H1 (cell line): ENCODE data around the gene PIGM. TPM values are rescaled to one million over a fixed set of nuclear protein-coding genes. Genes with fewer than 3 reads are reported as not detected.

Experiments
- CTCF ChIA-PET: fragments of 300-600 bp; sonication (Branson Sonifier 250); formaldehyde crosslinking; loops from one replicate; lab custom pipeline; 2021; ENCODE audit not compliant: partially characterized antibody; lab: Charles Lee
- POLR2A ChIA-PET: fragments of 300-600 bp; sonication (Branson Sonifier 250); formaldehyde crosslinking; loops from one replicate; lab custom pipeline; 2021; ENCODE audit warnings: inconsistent platforms; ENCODE audit not compliant: partially characterized antibody; lab: Charles Lee
- DNase-seq, 2 experiments: peaks; one replicate each; pipeline versions ENCODE4 v3.0.0 to v3.0.0-alpha.2; 2010 to 2022; ENCODE audit warnings: low spot score in 2 of 2, low read depth in 1 of 2, mixed read lengths in 1 of 2
- FAIRE-seq: peaks from 2 replicates; lab custom pipeline; 2011; peaks lifted over from hg19 to GRCh38; lab: Jason Lieb, UNC
- H2AFZ ChIP-seq: 2 replicates; pipeline ENCODE4 v1.8.1; 2012; ENCODE audit warnings: low read length, inconsistent platforms
- H2AK5ac ChIP-seq: 2 replicates; pipeline ENCODE4 v1.6.1; 2013; ENCODE audit warnings: low read depth, low read length
- H2BK120ac ChIP-seq: replicated peaks from 2 replicates; pipeline ENCODE3; 2013; ENCODE audit warnings: low read depth, low read length, inconsistent platforms
- H2BK12ac ChIP-seq: 2 replicates; pipeline ENCODE4 v1.6.1; 2013; ENCODE audit warnings: low read depth, low read length
- H2BK15ac ChIP-seq: 2 replicates; pipeline ENCODE4 v1.6.1; 2013; ENCODE audit warnings: low read length
- H2BK20ac ChIP-seq: 2 replicates; pipeline ENCODE4 v1.6.1; 2013; ENCODE audit warnings: low read length
- H2BK5ac ChIP-seq: 2 replicates; pipeline ENCODE4 v1.6.1; 2013; ENCODE audit warnings: low read depth, low read length
- H3K14ac ChIP-seq: 2 replicates; pipeline ENCODE4 v1.6.1; 2013; ENCODE audit warnings: inconsistent platforms; ENCODE audit not compliant: insufficient read length
- H3K18ac ChIP-seq: 2 replicates; pipeline ENCODE4 v1.6.1; 2013; ENCODE audit warnings: low read length; ENCODE audit errors: extremely low read depth
- H3K23ac ChIP-seq: 2 replicates; pipeline ENCODE4 v1.6.1; 2013; ENCODE audit warnings: inconsistent platforms; ENCODE audit not compliant: insufficient read length
- H3K23me2 ChIP-seq: 2 replicates; pipeline ENCODE4 v1.6.1; 2013; ENCODE audit warnings: low read depth, low read length
- H3K27ac ChIP-seq: 2 replicates; pipeline ENCODE4 v1.6.1; 2011; ENCODE audit warnings: low read depth, low read length, inconsistent platforms
- H3K27me3 ChIP-seq, 4 experiments: replicated peaks in 1 of 4; 1 replicate in 1 of 4; 2 replicates in 3 of 4; pipeline versions ENCODE4 v1.6.1 to v1.8.1; 2011 to 2013; ENCODE audit warnings: low read length in 3 of 4, mild to moderate bottlenecking in 3 of 4, inconsistent platforms in 2 of 4, mixed read lengths in 2 of 4, moderate library complexity in 1 of 4; ENCODE audit not compliant: control insufficient read depth in 3 of 4, insufficient read depth in 3 of 4; ENCODE audit errors: extremely low read depth in 1 of 4
- H3K36me3 ChIP-seq, 4 experiments: 2 replicates each; pipeline versions ENCODE4 v1.6.1 to v1.8.1; 2011 to 2013; ENCODE audit warnings: mild to moderate bottlenecking in 4 of 4, low read length in 3 of 4, moderate library complexity in 2 of 4, control low read depth in 1 of 4, inconsistent platforms in 1 of 4; ENCODE audit not compliant: insufficient read depth in 4 of 4, control insufficient read depth in 2 of 4
- H3K4ac ChIP-seq: replicated peaks from 2 replicates; pipeline ENCODE3; 2013; ENCODE audit warnings: low read length, low read depth, mixed read lengths, inconsistent platforms; ENCODE audit not compliant: insufficient read length
- H3K4me1 ChIP-seq, 4 experiments: replicated peaks in 1 of 4; 1 replicate in 1 of 4; 2 replicates in 3 of 4; pipeline versions ENCODE4 v1.6.1 to v1.8.1; 2011 to 2013; ENCODE audit warnings: low read length in 3 of 4, inconsistent platforms in 2 of 4, mixed read lengths in 1 of 4; ENCODE audit not compliant: insufficient read depth in 4 of 4, control insufficient read depth in 3 of 4
- H3K4me2 ChIP-seq, 2 experiments: 2 replicates each; pipeline versions ENCODE4 v1.6.1 to v1.8.1; 2011 to 2013; ENCODE audit warnings: low read depth in 2 of 2, low read length in 2 of 2, control low read depth in 1 of 2, inconsistent platforms in 1 of 2, mild to moderate bottlenecking in 1 of 2; ENCODE audit not compliant: insufficient read depth in 1 of 2
- H3K4me3 ChIP-seq, 4 experiments: fragments of 200-600, 300-600 bp in 1 of 4; sonication (generic), shearing (Covaris generic), sonication (Bioruptor Twin) in 1 of 4; 2 replicates each; pipeline versions ENCODE4 v1.5.1 to v1.8.1; 2011 to 2016; ENCODE audit warnings: low read length in 4 of 4, low read depth in 3 of 4, control low read depth in 2 of 4, inconsistent platforms in 2 of 4, mild to moderate bottlenecking in 2 of 4, mixed read lengths in 1 of 4, moderate library complexity in 1 of 4; ENCODE audit not compliant: insufficient read depth in 2 of 4; ENCODE audit errors: extremely low read depth in 1 of 4
- H3K56ac ChIP-seq: replicated peaks from 2 replicates; pipeline ENCODE3; 2013; ENCODE audit warnings: low read depth, mild to moderate bottlenecking, mixed read lengths, low read length, inconsistent platforms; ENCODE audit not compliant: insufficient read length
- H3K79me1 ChIP-seq: 2 replicates; pipeline ENCODE4 v1.6.1; 2013; ENCODE audit warnings: low read depth, low read length, control low read depth
- H3K79me2 ChIP-seq, 2 experiments: 2 replicates each; pipeline versions ENCODE4 v1.6.1 to v1.8.1; 2012 to 2013; ENCODE audit warnings: low read length in 2 of 2, mild to moderate bottlenecking in 2 of 2, inconsistent platforms in 1 of 2; ENCODE audit not compliant: insufficient read depth in 2 of 2, control insufficient read depth in 1 of 2
- H3K9ac ChIP-seq, 4 experiments: replicated peaks in 1 of 4; 1 replicate in 1 of 4; 2 replicates in 3 of 4; pipeline versions ENCODE4 v1.6.1 to v1.8.1; 2011 to 2013; ENCODE audit warnings: low read depth in 3 of 4, low read length in 3 of 4, control low read depth in 2 of 4, mild to moderate bottlenecking in 2 of 4, moderate library complexity in 2 of 4, inconsistent platforms in 1 of 4; ENCODE audit errors: extremely low read depth in 1 of 4
- H3K9me3 ChIP-seq, 2 experiments: 2 replicates each; pipeline versions ENCODE4 v1.6.1 to v1.8.1; 2012 to 2013; ENCODE audit warnings: mild to moderate bottlenecking in 2 of 2, moderate library complexity in 2 of 2, control low read depth in 1 of 2, inconsistent platforms in 1 of 2, low read depth in 1 of 2, low read length in 1 of 2, mixed read lengths in 1 of 2; ENCODE audit not compliant: insufficient read depth in 2 of 2
- H4K20me1 ChIP-seq, 2 experiments: replicated peaks in 1 of 2; 2 replicates each; pipeline versions ENCODE3 to v1.8.1; 2011 to 2013; ENCODE audit warnings: inconsistent platforms in 2 of 2, low read length in 2 of 2, mild to moderate bottlenecking in 1 of 2; ENCODE audit not compliant: insufficient read depth in 2 of 2, control insufficient read depth in 1 of 2
- H4K5ac ChIP-seq: 2 replicates; pipeline ENCODE4 v1.6.1; 2013; ENCODE audit warnings: low read length, low read depth, mixed read lengths, inconsistent platforms; ENCODE audit not compliant: insufficient read length
- H4K8ac ChIP-seq: 2 replicates; pipeline ENCODE4 v1.8.0; 2013; ENCODE audit warnings: mild to moderate bottlenecking, moderate library complexity, low read length, inconsistent platforms; ENCODE audit not compliant: insufficient read depth; ENCODE audit errors: extremely low read depth
- H4K91ac ChIP-seq: replicated peaks from 2 replicates; pipeline ENCODE3; 2013; ENCODE audit warnings: low read length, mixed read lengths, inconsistent platforms; ENCODE audit not compliant: insufficient read length
- BACH1 ChIP-seq: IDR thresholded peaks from 2 replicates; pipeline ENCODE4 v1.6.1; 2012; ENCODE audit warnings: low read length, improper control_type of control experiment
- CBX8 ChIP-seq: fragments of 300-800, 300-1000 bp; sonication (generic); IDR thresholded peaks from 2 replicates; pipeline ENCODE4 v1.7.1; 2016; ENCODE audit warnings: low read depth, low read length, borderline replicate concordance
- CHD1 ChIP-seq: IDR thresholded peaks from 2 replicates; pipeline ENCODE4 v1.6.1; 2012; ENCODE audit warnings: low read depth, low read length, improper control_type of control experiment
- CTBP2 ChIP-seq: IDR thresholded peaks from 2 replicates; pipeline ENCODE4 v1.7.0; 2011; ENCODE audit warnings: borderline replicate concordance, mild to moderate bottlenecking, moderate library complexity, mixed read lengths, low read length; ENCODE audit not compliant: insufficient read depth, insufficient read length
- KDM5A ChIP-seq: fragments of 200-600 bp; IDR thresholded peaks from 2 replicates; pipeline ENCODE4 v1.7.1; 2012; ENCODE audit warnings: mild to moderate bottlenecking, low read length, inconsistent platforms, mixed read lengths
- MAFK ChIP-seq: IDR thresholded peaks from 2 replicates; pipeline ENCODE4 v1.6.1; 2012; ENCODE audit warnings: low read depth, mild to moderate bottlenecking, improper control_type of control experiment, low read length
- POLR2A ChIP-seq, 2 experiments: IDR thresholded peaks; 1 replicate in 1 of 2; 2 replicates in 1 of 2; pipeline ENCODE4 v1.6.1; 2011; ENCODE audit warnings: low read depth in 2 of 2, low read length in 2 of 2, mild to moderate bottlenecking in 2 of 2; ENCODE audit errors: control extremely low read depth in 1 of 2
- RAD21 ChIP-seq, 2 experiments: IDR thresholded peaks in 1 of 2; conservative IDR thresholded peaks in 1 of 2; 2 replicates each; pipeline ENCODE4 v1.6.1; 2011; ENCODE audit warnings: low read depth in 2 of 2, low read length in 2 of 2, improper control_type of control experiment in 1 of 2, inconsistent platforms in 1 of 2, mild to moderate bottlenecking in 1 of 2, moderate library complexity in 1 of 2
- SAP30 ChIP-seq: fragments of 300-600 bp; sonication (generic); IDR thresholded peaks from 2 replicates; pipeline ENCODE4 v1.7.1; 2012; ENCODE audit warnings: low read length, moderate library complexity, mild to moderate bottlenecking, inconsistent platforms; ENCODE audit not compliant: insufficient read depth, insufficient replicate concordance
- SP1 ChIP-seq: IDR thresholded peaks from 2 replicates; pipeline ENCODE4 v1.6.1; 2011; ENCODE audit warnings: low read depth, low read length
- SRF ChIP-seq: IDR thresholded peaks from 2 replicates; pipeline ENCODE4 v1.6.1; 2011; ENCODE audit warnings: mild to moderate bottlenecking, low read depth, low read length, moderate library complexity
- YY1 ChIP-seq: IDR thresholded peaks from 2 replicates; pipeline ENCODE4 v1.6.1; 2011; ENCODE audit warnings: low read depth, mild to moderate bottlenecking, low read length
- WGBS, 2 experiments: shearing (Covaris generic) in 1 of 2; methylation state at CpG; one replicate each; pipeline versions ENCODE4 v1.1.6 to v1.1.7; 2013 to 2015; ENCODE audit warnings: low lambda C conversion rate in 2 of 2, mixed read lengths in 2 of 2, inconsistent platforms in 1 of 2, low coverage in 1 of 2, missing lambda C conversion rate in 1 of 2; ENCODE audit not compliant: insufficient replicate concordance in 2 of 2, insufficient coverage in 1 of 2, insufficient read length in 1 of 2; ENCODE audit errors: extremely low coverage in 1 of 2, missing lambda C conversion rate in 1 of 2; 5-methylcytosine and 5-hydroxymethylcytosine counted together
- polyA plus RNA-seq, 7 experiments: library from polyadenylated mRNA; depleted of rRNA in 3 of 7; stranded (reverse) in 5 of 7; unstranded in 2 of 7; fragments of >200 nt in 5 of 7; fragments of 200-250 nt in 2 of 7; gene quantifications; 1 replicate in 5 of 7; 2 replicates in 1 of 7; 4 replicates in 1 of 7; pipeline versions ENCODE4 v1.2.1 to v1.2.3, GENCODE V29; 2011 to 2013; ENCODE audit warnings: missing spikeins in 2 of 7, mixed read lengths in 2 of 7
- total RNA-seq: library from RNA; stranded (reverse); fragmentation: NEBNext Ultra II Directional; extraction: Animal tissue kit (Norgen Biotek cat#: 25700); gene quantifications from 2 replicates; pipeline ENCODE4 v1.2.1, GENCODE V29; 2021
- TF ChIP-seq, protein P1 (sequence below): IDR thresholded peaks from 2 replicates; pipeline ENCODE4 v1.6.1; 2011; ENCODE audit warnings: low read depth, mild to moderate bottlenecking, low read length; ENCODE audit not compliant: insufficient read depth

PIGM gene
- total and polyA plus RNA-seq, 2 of the 8 experiments (the other 6 are each of a cell fraction or from before 2014, with no cell fraction given) = 5.4 to 6.0 TPM

DNA sequence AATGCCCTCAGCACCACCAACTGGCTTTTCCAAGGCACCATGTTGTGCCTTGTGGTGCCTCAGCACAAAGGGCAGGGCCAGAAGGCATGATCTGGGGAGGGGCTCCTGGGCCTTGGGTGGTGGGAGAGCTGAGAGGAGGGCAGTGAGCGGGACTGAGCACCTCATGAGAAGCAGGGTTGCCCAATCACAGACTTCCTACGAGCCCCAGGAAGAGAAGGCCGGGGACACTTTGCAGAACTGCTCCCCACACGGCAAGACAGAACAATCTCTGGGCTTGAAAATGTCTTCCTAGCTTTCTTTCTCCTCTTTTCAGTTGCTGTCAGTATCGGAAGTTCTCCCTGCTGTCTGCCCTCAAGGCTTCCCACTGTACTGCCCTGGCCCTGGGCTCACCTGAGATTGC is 31.4 kb upstream of the PIGM start:
- Histone ChIP-seq H4K20me1 (no peaks in the 10 kb centered on the region), H3K36me3 (no peaks in the 10 kb centered on the region), H2BK120ac (no peak overlapping the region), H3K79me1 (no peaks in the 10 kb centered on the region), H4K91ac (peak overlapping the region; percentile 8), H2BK20ac (peak overlapping the region; percentile 61; the same call in 1 of the 2 replicates), H3K27me3 (peaks cover 0 to 3% (median 0%) of the 10 kb centered on the region in 4 experiments; a peak in 1 of 7 replicates), H4K8ac (no peak overlapping the region), H3K4me3 (no peak overlapping the region), H3K79me2 (no peaks in the 10 kb centered on the region), H3K14ac (no peak overlapping the region), H3K18ac (no peak overlapping the region; the same call in 1 of the 2 replicates), H3K56ac (no peak overlapping the region), H4K5ac (no peak overlapping the region), H3K4ac (no peak overlapping the region), H3K27ac (no peak overlapping the region), H3K4me2 (no peak overlapping the region), H3K9ac (no peak overlapping the region), H2BK15ac (peak overlapping the region; percentile 72; the same call in 1 of the 2 replicates), H2BK5ac (no peak overlapping the region), H3K23ac (no peak overlapping the region), H2BK12ac (0 out of 2 replicates have a peak overlapping the region, but pooled peaks have one; percentile 68), H3K23me2 (no peaks in the 10 kb centered on the region), H3K9me3 (no peaks in the 10 kb centered on the region), H3K4me1 (peaks cover 4 to 25% (median 16%) of the 10 kb centered on the region in 4 experiments), H2AFZ (no peak overlapping the region), H2AK5ac (no peak overlapping the region)
- no peak for DNase-seq
- no peak for FAIRE-seq
- POLR2A ChIA-PET = interaction anchor here (0.7 to 2.8 kb wide), 6 partner anchors 10 to 144 kb away, joined by 3 to 11 read pairs (median 3); partner anchors contain the start of gene KCNJ9
- WGBS, 2 experiments = 93% methylated on average over 5 of the region's 5 CpGs; no CpG with 5 or more reads in 1 of the 2 experiments
- CTCF ChIA-PET = interaction anchor here (1.4 to 50.1 kb wide), 6 partner anchors 6 to 62 kb away, joined by 4 to 1874 read pairs (median 5); partner anchors contain the start of genes IGSF8, KCNJ10 and KCNJ9
- no peak for TF ChIP-seq CHD1
- TF ChIP-seq KDM5A = no peak
- no peak for TF ChIP-seq SAP30
- no peak for TF ChIP-seq SP1
- TF ChIP-seq BACH1 = no peak
- TF ChIP-seq MAFK = no peak
- no peak for TF ChIP-seq CBX8
- TF ChIP-seq, protein P1, sequence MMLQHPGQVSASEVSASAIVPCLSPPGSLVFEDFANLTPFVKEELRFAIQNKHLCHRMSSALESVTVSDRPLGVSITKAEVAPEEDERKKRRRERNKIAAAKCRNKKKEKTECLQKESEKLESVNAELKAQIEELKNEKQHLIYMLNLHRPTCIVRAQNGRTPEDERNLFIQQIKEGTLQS = no peak
- TF ChIP-seq RAD21 (IDR thresholded peaks at IDR 0.05 in 1 of 2, conservative IDR thresholded peaks at IDR 0.05 in 1 of 2; ENCODE audit: low read depth in 2 of 2, low read length in 2 of 2) = no peak
- no peak for TF ChIP-seq POLR2A (IDR thresholded peaks at IDR 0.05; ENCODE audit: control extremely low read depth in 1 of 2, low read depth in 2 of 2, low read length in 2 of 2)
- no peak for TF ChIP-seq CTBP2
- TF ChIP-seq SRF = no peak
- TF ChIP-seq YY1 = no peak
